Chondrocyte (in vitro differentiated cells): ENCODE results near the gene SNED1. TPM values are rescaled to one million over a fixed set of nuclear protein-coding genes. Genes with fewer than 3 reads are reported as not detected.

Experiments used
- DNase-seq: peaks from one replicate; pipeline ENCODE4 v3.0.0; 2021; ENCODE audit warnings: mixed read lengths, low spot score
- H3K27ac Mint-ChIP-seq: one replicate; pipeline ENCODE4 v1.8.0; 2021; ENCODE audit warnings: mild to moderate bottlenecking, moderate library complexity, mixed read lengths; ENCODE audit not compliant: unreplicated experiment
- H3K27me3 Mint-ChIP-seq: 2 replicates; pipeline ENCODE4 v1.8.0; 2021; ENCODE audit warnings: low read depth, mixed read lengths
- H3K36me3 Mint-ChIP-seq: 2 replicates; pipeline ENCODE4 v1.8.0; 2021; ENCODE audit warnings: low read depth, mixed read lengths
- H3K4me1 Mint-ChIP-seq: 2 replicates; pipeline ENCODE4 v1.8.0; 2021; ENCODE audit warnings: low read depth, mild to moderate bottlenecking, mixed read lengths
- H3K4me3 Mint-ChIP-seq: one replicate; pipeline ENCODE4 v1.8.0; 2021; ENCODE audit warnings: mild to moderate bottlenecking, moderate library complexity, mixed read lengths; ENCODE audit not compliant: unreplicated experiment
- H3K9me3 Mint-ChIP-seq: 2 replicates; pipeline ENCODE4 v1.8.0; 2021; ENCODE audit warnings: low read depth, mixed read lengths
- total RNA-seq: library from RNA; stranded (reverse); gene quantifications from 3 replicates; pipeline ENCODE4 v1.2.1, GENCODE V29; 2021
- TF ChIP-seq, protein P1 (sequence below): fragments of 200-600 bp; sonication (generic); IDR thresholded peaks from 2 replicates; pipeline ENCODE4 v1.5.0; 2021; ENCODE audit warnings: antibody characterized with exemption, mild to moderate bottlenecking, moderate library complexity

SNED1 gene
- total RNA-seq, 1 donor from 2014 or later = 1.9 TPM

DNA sequence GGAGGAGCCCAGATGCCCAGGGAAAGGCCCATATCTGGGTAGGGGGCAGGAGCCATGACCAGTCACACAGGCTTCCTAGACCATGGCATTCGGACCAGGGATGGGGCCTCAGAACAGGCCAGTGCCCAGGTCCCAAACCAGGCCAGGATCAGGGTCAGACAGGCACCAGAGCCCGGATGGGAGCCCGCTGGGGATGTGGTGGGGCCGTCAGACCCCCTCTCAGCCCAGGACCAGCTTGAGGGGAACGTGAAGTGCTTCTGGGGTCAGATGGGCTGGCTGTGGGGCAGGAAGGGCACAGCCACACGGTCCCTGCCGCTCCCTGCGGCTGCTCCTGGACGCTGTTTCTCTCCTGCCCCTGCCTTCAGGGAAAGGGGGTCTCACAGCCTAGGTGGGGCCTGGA, 39.1 kb downstream of the SNED1 start:
- peaks cover 53% of the 10 kb centered on the region for H3K27me3 Mint-ChIP-seq
- no peak overlapping the region for H3K27ac Mint-ChIP-seq
- H3K4me1 Mint-ChIP-seq = no peaks in the 10 kb centered on the region
- no peak for DNase-seq
- H3K4me3 Mint-ChIP-seq = no peak overlapping the region
- no peaks in the 10 kb centered on the region for H3K36me3 Mint-ChIP-seq
- TF ChIP-seq, protein P1, sequence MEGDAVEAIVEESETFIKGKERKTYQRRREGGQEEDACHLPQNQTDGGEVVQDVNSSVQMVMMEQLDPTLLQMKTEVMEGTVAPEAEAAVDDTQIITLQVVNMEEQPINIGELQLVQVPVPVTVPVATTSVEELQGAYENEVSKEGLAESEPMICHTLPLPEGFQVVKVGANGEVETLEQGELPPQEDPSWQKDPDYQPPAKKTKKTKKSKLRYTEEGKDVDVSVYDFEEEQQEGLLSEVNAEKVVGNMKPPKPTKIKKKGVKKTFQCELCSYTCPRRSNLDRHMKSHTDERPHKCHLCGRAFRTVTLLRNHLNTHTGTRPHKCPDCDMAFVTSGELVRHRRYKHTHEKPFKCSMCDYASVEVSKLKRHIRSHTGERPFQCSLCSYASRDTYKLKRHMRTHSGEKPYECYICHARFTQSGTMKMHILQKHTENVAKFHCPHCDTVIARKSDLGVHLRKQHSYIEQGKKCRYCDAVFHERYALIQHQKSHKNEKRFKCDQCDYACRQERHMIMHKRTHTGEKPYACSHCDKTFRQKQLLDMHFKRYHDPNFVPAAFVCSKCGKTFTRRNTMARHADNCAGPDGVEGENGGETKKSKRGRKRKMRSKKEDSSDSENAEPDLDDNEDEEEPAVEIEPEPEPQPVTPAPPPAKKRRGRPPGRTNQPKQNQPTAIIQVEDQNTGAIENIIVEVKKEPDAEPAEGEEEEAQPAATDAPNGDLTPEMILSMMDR = no peak
- H3K9me3 Mint-ChIP-seq = no peaks in the 10 kb centered on the region

DNA sequence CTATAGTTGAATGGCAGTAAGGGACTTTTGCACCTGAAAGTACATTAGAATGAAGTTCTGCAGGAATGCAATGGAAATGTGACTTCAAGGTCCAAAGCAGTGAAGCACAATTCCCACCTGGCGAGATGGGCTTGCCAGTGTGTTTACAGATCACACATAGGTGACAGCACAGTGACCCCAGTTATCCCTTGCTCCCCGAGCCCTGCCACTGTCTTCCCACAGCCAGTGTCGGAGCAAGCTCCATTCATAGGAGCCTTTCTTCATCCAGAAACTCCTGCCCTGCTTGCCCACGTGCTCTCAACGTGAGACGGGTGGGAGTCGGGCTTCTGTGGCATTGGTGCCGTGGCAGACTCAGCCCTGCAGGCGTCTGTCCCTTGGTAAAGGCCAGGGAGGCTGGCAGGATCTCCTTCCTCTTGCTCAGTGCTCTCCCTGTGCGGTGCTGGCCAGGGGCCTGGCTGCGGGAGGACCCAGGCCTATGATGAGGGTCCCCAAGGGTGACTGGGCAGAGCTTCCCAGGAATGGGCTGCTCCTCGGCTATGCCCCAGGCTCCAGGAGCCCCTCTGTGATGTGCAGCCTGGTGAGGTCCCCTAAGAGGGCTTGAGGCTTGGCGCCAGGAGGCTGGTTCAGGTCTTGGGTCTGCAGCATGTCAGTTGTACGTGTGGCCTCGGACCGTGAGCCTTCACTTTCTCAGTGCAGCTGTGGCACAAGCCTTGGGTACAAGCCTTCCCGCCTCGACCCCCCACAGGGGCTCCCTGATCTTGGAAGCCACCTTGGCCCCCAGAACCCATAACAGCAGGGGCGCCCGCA, 40.2 kb downstream of the SNED1 start:
- H3K27ac Mint-ChIP-seq = no peak overlapping the region
- DNase-seq = no peak
- no peaks in the 10 kb centered on the region for H3K36me3 Mint-ChIP-seq
- H3K4me1 Mint-ChIP-seq = no peaks in the 10 kb centered on the region
- peaks cover 57% of the 10 kb centered on the region for H3K27me3 Mint-ChIP-seq
- TF ChIP-seq, protein P1 = no peak
- no peaks in the 10 kb centered on the region for H3K9me3 Mint-ChIP-seq
- no peak overlapping the region for H3K4me3 Mint-ChIP-seq

DNA sequence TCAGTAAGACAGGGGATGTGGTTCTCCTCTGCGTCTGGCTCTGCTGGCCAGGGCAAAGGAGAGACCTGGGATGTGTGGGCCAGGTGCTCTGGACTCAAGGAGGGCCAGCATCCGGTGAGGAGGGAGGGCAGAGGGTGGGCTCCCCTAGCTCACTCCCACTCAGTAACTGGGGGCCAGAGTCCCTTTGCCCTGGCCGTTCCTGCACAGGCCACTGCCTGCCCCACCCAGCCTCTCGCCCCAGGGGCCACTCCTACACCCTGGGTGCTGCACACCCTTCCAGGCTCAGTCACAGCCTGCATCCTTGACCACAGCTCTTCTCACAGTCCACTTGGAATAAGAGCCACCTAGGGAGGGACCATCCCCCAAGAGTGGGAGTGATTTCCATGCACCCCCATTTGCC, 41.0 kb downstream of the SNED1 start:
- Mint-ChIP-seq H3K9me3 (no peaks in the 10 kb centered on the region), H3K36me3 (no peaks in the 10 kb centered on the region), H3K4me3 (no peak overlapping the region), H3K27ac (no peak overlapping the region), H3K27me3 (peaks cover 60% of the 10 kb centered on the region), H3K4me1 (no peaks in the 10 kb centered on the region)
- no peak for DNase-seq
- TF ChIP-seq, protein P1 = no peak

DNA sequence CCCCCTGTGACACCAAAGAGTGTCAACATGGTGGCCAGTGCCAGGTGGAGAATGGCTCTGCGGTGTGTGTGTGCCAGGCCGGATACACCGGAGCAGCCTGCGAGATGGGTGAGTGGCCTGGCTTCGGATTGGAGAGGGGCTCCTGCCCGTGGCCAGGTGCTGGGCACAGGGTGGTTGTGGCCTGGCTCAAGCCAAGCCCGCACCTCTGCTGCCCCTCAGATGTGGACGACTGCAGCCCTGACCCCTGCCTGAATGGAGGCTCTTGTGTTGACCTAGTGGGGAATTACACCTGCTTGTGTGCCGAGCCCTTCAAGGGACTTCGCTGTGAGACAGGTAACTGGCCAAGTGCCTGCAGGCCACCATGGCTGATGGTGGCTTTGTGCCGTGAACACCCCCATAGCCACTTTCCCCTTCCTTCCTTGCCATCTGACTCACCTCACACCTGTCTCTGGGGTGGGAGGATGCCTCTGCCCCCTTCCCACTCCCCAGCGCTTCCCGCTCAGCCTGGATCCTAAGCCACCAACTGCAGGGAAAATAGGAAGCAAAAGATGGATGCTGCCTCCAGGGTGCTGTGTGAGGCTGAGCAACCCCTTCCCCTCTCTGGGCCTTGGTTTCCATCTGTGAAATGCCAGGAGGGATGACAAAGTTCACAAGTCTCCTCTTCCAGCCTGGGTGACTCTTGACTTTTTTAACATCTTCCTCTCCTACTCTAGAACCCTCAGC, 41.8 kb downstream of the SNED1 start:
- Mint-ChIP-seq H3K4me3 (no peak overlapping the region), H3K4me1 (no peaks in the 10 kb centered on the region)
- DNase-seq = no peak

DNA sequence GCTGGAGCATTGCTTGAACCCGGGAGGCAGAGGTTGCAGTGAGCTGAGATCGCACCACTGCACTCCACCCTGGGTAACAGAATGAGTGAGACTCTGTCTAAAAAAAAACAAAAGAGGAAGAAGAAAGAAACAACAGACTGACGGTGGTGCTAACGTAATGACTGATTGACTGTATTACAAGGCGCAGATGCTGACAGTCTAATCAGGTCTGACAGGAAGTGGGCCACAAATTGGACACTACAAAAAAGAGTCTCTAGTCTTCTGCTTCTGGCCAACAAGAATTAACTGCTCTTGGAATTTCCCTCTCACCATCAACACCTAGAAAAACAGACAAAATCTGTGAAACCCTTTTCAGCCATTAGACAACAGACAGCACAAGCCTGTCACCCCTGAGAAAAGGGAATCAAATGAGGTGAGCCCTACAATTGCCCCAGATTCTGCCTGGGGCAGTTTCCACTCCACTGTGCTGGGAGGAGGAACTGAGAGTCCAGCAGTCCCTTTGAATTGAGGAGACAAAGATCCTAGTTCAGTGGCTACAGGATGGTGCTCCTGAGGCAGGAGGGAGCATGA, 43.3 kb downstream of the SNED1 start:
- no peak for DNase-seq
- peaks cover 17% of the 10 kb centered on the region for H3K9me3 Mint-ChIP-seq
- TF ChIP-seq, protein P1 = no peak
- peaks cover 3% of the 10 kb centered on the region for H3K36me3 Mint-ChIP-seq
- H3K4me3 Mint-ChIP-seq = no peak overlapping the region
- no peak overlapping the region for H3K27ac Mint-ChIP-seq
- no peaks in the 10 kb centered on the region for H3K4me1 Mint-ChIP-seq
- peaks cover 67% of the 10 kb centered on the region for H3K27me3 Mint-ChIP-seq

More for the DNA sequence above, 41.8 kb downstream of the SNED1 start:
- Mint-ChIP-seq H3K36me3 (no peaks in the 10 kb centered on the region), H3K9me3 (peaks cover 5% of the 10 kb centered on the region), H3K27ac (no peak overlapping the region), H3K27me3 (peaks cover 61% of the 10 kb centered on the region)
- TF ChIP-seq, protein P1 = no peak
